Stimulated activated CD4-positive, alpha-beta T cell treated with anti-CD3 and anti-CD28 coated beads, Interleukin-1b, Interleukin-23, amount 100 ng/mL, for 24 hours (primary cell): Measurements from ENCODE around the gene LILRB5.
"Not testable (repeated sequence)": the region's sequence is repeated elsewhere in the genome, so short reads cannot be mapped to it uniquely, and the experiment has no call there.

Source experiments
- DNase-seq, 4 experiments: peaks; one replicate each; pipeline ENCODE4 v3.0.0-alpha.2; 2020; ENCODE audit warnings: low read depth in 4 of 4, low spot score in 1 of 4

The LILRB5 gene

GRCh38 chr19:54277111-54277615 lies 20.1 kb upstream of the LILRB5 start:
- DNase-seq = not testable (repeated sequence)

- no peak for DNase-seq
These were observed 18.9 kb upstream of the LILRB5 start for GRCh38 chr19:54275951-54276350.

GRCh38 chr19:54274516-54274915 lies 17.4 kb upstream of the LILRB5 start:
- not testable (repeated sequence) for DNase-seq

- no peak for DNase-seq
These were observed 16.7 kb upstream of the LILRB5 start for GRCh38 chr19:54273821-54274220.

- not testable (repeated sequence) for DNase-seq
These were observed 15.1 kb upstream of the LILRB5 start for GRCh38 chr19:54272181-54272580.

GRCh38 chr19:54271587-54271986 lies 14.5 kb upstream of the LILRB5 start:
- not testable (repeated sequence) for DNase-seq

- DNase-seq = no peak
These were observed 14.0 kb upstream of the LILRB5 start for GRCh38 chr19:54271106-54271505.

GRCh38 chr19:54268936-54269335 lies 11.9 kb upstream of the LILRB5 start:
- DNase-seq = no peak

GRCh38 chr19:54266133-54266532 lies 9.1 kb upstream of the LILRB5 start:
- peak; percentile 34 to 60 (median 55) for DNase-seq

- DNase-seq = no peak
These were observed 5.4 kb upstream of the LILRB5 start for GRCh38 chr19:54262470-54262869.

GRCh38 chr19:54262066-54262465 lies 5.0 kb upstream of the LILRB5 start:
- DNase-seq = no peak

GRCh38 chr19:54256250-54257115 lies 590 bp downstream of the LILRB5 start:
- no peak for DNase-seq

- no peak for DNase-seq
These were observed 1.8 kb downstream of the LILRB5 start for GRCh38 chr19:54255105-54255775.

GRCh38 chr19:54254195-54254906 lies 2.7 kb downstream of the LILRB5 start:
- DNase-seq = no peak

- DNase-seq = no peak
These were observed 3.5 kb downstream of the LILRB5 start for GRCh38 chr19:54253331-54254194.

GRCh38 chr19:54252845-54253244 lies 4.2 kb downstream of the LILRB5 start:
- DNase-seq = no peak

- DNase-seq = no peak
These were observed 4.8 kb downstream of the LILRB5 start for GRCh38 chr19:54252243-54252642.

- peak in 2 of 4 experiments; percentile 7 to 45 for DNase-seq
These were observed 9.0 kb downstream of the LILRB5 start for GRCh38 chr19:54248016-54248601.

- no peak for DNase-seq
These were observed 9.8 kb downstream of the LILRB5 start for GRCh38 chr19:54247106-54247930.
